Urinary bladder (tissue), 4 donors: Measurements from ENCODE around the gene FIBP. TPM values are rescaled to one million over a fixed set of nuclear protein-coding genes. Genes with fewer than 3 reads are reported as not detected.

Source experiments
- DNase-seq: peaks from one replicate; pipeline ENCODE4 v3.0.0-alpha.2; 2015; ENCODE audit errors: extremely low spot score
- H3K27ac ChIP-seq: one replicate; pipeline ENCODE4 v1.5.1; 2013; ENCODE audit warnings: low read depth, mild to moderate bottlenecking, moderate library complexity
- H3K36me3 ChIP-seq: one replicate; pipeline ENCODE4 v1.6.1; 2013; ENCODE audit warnings: mild to moderate bottlenecking, moderate library complexity; ENCODE audit not compliant: insufficient read depth
- H3K4me1 ChIP-seq: one replicate; pipeline ENCODE4 v1.6.1; 2013; ENCODE audit warnings: mild to moderate bottlenecking, moderate library complexity; ENCODE audit not compliant: insufficient read depth
- H3K4me3 ChIP-seq: one replicate; pipeline ENCODE4 v1.5.1; 2013; ENCODE audit warnings: low read depth, low read length
- WGBS: extraction: QIAGEN DNeasy Blood & Tissue Kit; methylation state at CpG from one replicate; pipeline ENCODE4 v1.1.7; 2013; 5-methylcytosine and 5-hydroxymethylcytosine counted together
- polyA plus RNA-seq: library from polyadenylated mRNA; stranded (reverse); fragments of 200-250 nt; gene quantifications from one replicate; pipeline ENCODE4 v1.2.3, GENCODE V29; 2013
- total RNA-seq: library from RNA; depleted of rRNA; stranded (reverse); fragments of >200 nt; gene quantifications from one replicate; pipeline ENCODE4 v1.2.3, GENCODE V29; 2014
- donor health status: healthy with polysubstance abuse.
- donor health status: healthy.

The FIBP gene
- total and polyA plus RNA-seq, 2 donors = 60.7 to 64.0 TPM

GRCh38 chr11:65859812-65860277, 28.4 kb downstream of the FIBP start:
- Histone ChIP-seq H3K36me3 (no peaks in the 10 kb centered on the region), H3K4me3 (peak overlapping the region; percentile 21), H3K27ac (peak overlapping the region; percentile 95), H3K4me1 (no peaks in the 10 kb centered on the region)
- no peak for DNase-seq
- WGBS = 1% methylated on average over 16 of the region's 16 CpGs

DNA sequence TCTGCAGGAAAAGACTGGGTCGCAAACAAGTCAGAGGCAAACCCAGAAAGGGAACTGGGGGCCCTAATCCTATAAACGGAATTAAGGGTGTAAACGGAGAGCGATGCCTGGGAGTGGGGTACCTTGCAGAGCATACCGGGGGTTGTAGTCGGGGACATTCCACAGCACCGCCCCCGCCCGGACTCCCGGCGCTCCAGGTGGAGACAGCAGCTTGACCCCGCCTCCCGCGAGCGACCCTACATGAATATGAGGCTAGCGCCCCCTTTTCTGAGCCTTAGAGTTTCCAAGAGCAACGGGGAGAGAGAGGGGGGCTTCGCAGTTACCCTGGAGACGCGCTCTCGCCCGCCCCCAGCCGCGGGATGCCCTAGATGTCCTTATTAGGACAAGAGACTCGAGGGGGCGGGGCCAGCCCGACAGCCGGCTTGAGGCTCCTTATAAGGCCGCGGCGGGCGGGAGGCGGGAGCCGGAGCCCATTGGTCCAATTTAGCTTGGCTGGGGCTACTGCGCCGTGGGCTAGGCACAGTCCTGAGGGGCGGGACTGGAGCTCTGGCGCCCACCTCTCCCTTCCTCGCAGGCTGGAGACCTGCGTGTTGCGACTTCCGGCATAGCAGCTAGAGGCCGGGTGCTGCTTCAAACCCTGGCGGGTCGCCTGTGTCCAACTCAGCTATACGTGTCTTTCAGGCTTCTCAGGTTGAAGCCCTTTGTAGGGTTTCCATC, 29.0 kb downstream of the FIBP start:
- H3K36me3 ChIP-seq = no peaks in the 10 kb centered on the region
- WGBS = under 1% methylated on average over 46 of the region's 46 CpGs
- peak overlapping the region; percentile 34 for H3K4me3 ChIP-seq
- DNase-seq = peak; percentile 94
- H3K27ac ChIP-seq = peak overlapping the region; percentile 95
- no peaks in the 10 kb centered on the region for H3K4me1 ChIP-seq

- H3K36me3 ChIP-seq = no peaks in the 10 kb centered on the region
- no peaks in the 10 kb centered on the region for H3K4me1 ChIP-seq
- under 1% methylated on average over 10 of the region's 10 CpGs for WGBS
- DNase-seq = no peak
- peak overlapping the region; percentile 34 for H3K4me3 ChIP-seq
- H3K27ac ChIP-seq = peak overlapping the region; percentile 95
These were observed 29.6 kb downstream of the FIBP start for GRCh38 chr11:65858681-65859087.

DNA sequence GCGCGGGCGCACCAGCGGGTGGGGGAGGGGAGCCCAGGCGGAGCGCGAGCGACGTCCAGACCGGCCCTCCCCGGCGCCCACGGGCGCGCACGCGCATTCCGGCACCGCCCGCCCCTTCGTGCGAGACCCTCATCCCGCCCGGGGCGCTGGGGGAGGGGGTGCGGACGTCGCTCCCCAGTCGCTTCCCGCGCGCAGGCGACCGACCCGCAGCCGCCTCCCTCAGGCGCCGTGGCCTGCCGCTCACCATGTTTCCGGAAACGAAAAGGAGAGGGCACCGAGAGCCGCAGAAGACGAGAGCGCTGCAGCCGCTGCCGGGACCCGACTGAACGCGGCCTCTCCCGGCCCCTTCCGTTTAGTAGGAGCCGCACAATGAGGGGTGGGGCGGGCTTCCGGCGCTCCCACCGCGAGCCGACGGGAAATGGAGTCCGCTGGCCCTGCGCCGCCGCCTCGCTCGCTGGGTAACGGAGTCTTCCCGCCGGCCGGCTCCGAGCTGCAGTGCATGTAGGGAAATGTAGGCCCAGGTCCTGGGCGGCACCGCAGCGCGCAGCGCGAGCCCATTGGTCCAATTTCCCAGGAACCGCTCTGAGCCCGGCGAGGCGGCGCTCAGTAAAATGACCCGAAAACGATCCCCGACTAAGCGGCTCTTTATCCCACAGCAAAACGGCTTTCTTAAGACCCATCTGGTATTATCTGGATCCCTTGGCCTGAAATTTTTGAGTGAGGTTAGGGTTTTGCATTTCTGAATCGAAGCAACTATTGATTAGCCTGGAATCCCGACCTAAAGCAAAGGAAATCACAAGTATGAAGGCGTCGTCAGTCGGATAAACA, 30.2 kb downstream of the FIBP start, which contains the start of gene CFL1:
CFL1 (minus strand) TSS at position 328 of the 828 bp plus-strand sequence; CDS start at position 247, 81 bp downstream.
- Histone ChIP-seq H3K4me3 (peak within 1 kb of the TSS; percentile 91), H3K27ac (peak within 1 kb of the TSS; percentile 95), H3K36me3 (no peaks in the 10 kb centered on the region), H3K4me1 (no peaks in the 10 kb centered on the region)
- DNase-seq = peak; percentile 91
- WGBS = under 1% methylated on average over 92 of the region's 92 CpGs

DNA sequence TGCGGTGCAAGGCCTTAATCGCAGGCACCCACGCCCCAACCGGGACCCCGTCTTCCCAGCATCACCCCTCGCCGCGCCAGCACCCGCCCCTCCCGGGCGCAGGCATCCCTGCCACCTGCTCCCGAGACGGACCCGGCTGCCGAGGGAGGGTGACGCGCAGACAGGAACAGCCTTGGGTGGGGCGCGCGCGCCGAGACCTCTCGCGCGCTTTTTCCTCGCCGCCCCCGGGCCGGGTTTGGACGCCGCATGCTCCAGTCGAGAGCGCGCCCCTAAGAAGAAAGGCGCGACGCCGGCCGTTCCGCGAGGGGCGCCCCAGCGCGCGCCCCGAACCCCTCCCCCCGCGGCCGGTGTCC, 30.8 kb downstream of the FIBP start:
- peaks cover 3% of the 10 kb centered on the region for H3K36me3 ChIP-seq
- peak overlapping the region; percentile 91 for H3K4me3 ChIP-seq
- DNase-seq = no peak
- no peaks in the 10 kb centered on the region for H3K4me1 ChIP-seq
- peak overlapping the region; percentile 93 for H3K27ac ChIP-seq
- WGBS = under 1% methylated on average over 48 of the region's 49 CpGs

- Histone ChIP-seq H3K4me1 (no peaks in the 10 kb centered on the region), H3K4me3 (peak overlapping the region; percentile 91), H3K36me3 (peaks cover 5% of the 10 kb centered on the region), H3K27ac (peak overlapping the region; percentile 93)
- no peak for DNase-seq
- WGBS = 1% methylated on average over 57 of the region's 57 CpGs
These were observed 31.4 kb downstream of the FIBP start for GRCh38 chr11:65856689-65857499.

DNA sequence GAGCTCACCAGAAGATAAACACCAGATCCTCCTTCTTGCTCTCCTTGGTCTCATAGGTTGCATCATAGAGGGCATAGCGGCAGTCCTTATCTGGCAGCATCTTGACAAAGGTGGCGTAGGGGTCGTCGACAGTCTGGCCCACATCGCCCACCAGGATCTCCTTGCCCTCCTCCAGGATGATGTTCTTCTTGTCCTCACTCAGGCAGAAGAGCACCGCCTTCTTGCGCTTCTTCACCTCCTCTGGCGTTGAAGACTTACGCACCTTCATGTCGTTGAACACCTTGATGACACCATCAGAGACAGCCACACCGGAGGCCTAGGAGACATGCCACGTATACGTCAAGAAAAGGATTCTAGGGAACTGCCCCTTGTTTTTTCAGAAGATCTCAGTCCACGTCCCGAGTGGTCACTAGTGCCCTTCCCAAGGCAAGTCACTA, 32.3 kb downstream of the FIBP start:
- Histone ChIP-seq H3K4me3 (no peak overlapping the region), H3K27ac (no peak overlapping the region), H3K36me3 (peaks cover 5% of the 10 kb centered on the region), H3K4me1 (no peaks in the 10 kb centered on the region)
- 78% methylated on average over 15 of the region's 15 CpGs for whole genome bisulfite sequencing
- no peak for DNase-seq

- Histone ChIP-seq H3K27ac (no peak overlapping the region), H3K36me3 (peaks cover 5% of the 10 kb centered on the region), H3K4me1 (no peaks in the 10 kb centered on the region), H3K4me3 (no peak overlapping the region)
- no peak for DNase-seq
- WGBS = 71% methylated on average over 15 of the region's 15 CpGs
These were observed 33.1 kb downstream of the FIBP start for GRCh38 chr11:65854852-65855837.

GRCh38 chr11:65854161-65854592, 34.1 kb downstream of the FIBP start:
- Histone ChIP-seq H3K36me3 (peaks cover 5% of the 10 kb centered on the region), H3K4me3 (no peak overlapping the region), H3K4me1 (no peaks in the 10 kb centered on the region), H3K27ac (no peak overlapping the region)
- no peak for DNase-seq
- 89% methylated on average over 4 of the region's 4 CpGs for WGBS

DNA sequence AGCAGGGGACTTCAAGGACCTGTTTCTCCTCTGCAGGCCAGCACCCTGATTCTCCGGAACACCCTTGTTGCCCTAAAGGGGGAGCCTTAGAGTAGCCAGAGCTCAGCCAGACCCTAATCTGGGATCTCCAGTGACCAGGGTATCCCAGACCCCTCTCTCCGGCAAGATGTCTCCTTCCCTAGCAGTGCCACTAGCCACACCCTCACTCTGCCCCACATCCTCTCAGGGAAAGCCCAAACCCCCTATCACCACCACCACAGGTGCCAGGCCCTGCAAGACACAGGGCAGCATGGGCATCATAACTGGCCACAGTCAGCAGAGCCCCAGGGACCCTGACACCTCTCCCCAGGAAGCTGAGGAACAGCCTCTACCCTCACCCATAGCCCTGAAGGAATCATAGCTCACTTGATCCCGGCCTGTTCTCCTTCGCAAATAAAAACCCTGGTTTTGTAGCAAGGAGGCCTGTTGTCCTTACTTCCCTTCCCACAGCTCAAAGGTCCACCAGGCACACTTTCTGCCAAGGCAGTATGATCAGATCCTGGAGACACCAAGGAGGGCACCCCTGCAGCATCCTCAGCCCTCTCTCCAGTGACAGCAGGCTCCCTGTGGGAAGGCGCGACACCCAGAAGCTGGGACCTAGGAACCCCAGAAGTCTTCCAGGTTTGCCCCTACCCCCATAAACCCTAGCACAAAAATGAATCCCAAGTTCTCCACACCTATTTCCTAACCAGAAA, 34.9 kb downstream of the FIBP start:
- H3K4me3 ChIP-seq = no peak overlapping the region
- no peak overlapping the region for H3K27ac ChIP-seq
- peaks cover 5% of the 10 kb centered on the region for H3K36me3 ChIP-seq
- WGBS = 87% methylated on average over 6 of the region's 6 CpGs
- no peaks in the 10 kb centered on the region for H3K4me1 ChIP-seq
- DNase-seq = no peak

- WGBS = 91% methylated on average over 33 of the region's 33 CpGs
- no peak overlapping the region for H3K27ac ChIP-seq
- DNase-seq = no peak
- H3K36me3 ChIP-seq = peaks cover 5% of the 10 kb centered on the region
- H3K4me1 ChIP-seq = no peaks in the 10 kb centered on the region
- H3K4me3 ChIP-seq = no peak overlapping the region
These were observed 35.6 kb downstream of the FIBP start for GRCh38 chr11:65852508-65853245.
